HG03432 (cell line): Measurements from ENCODE around the gene FBRSL1.
"Not testable (repeated sequence)": the region's sequence is repeated elsewhere in the genome, so short reads cannot be mapped to it uniquely, and the experiment has no call there.

Source experiments
- ATAC-seq: cut with Tn5 transposase; IDR thresholded peaks from one replicate; pipeline ENCODE4 v1.9.1; 2021; ENCODE audit warnings: mild to moderate bottlenecking, moderate library complexity; ENCODE audit not compliant: unreplicated experiment

Gene FBRSL1

GRCh38 chr12:132453361-132454192 lies 36.4 kb upstream of the FBRSL1 start:
- no peak for ATAC-seq

DNA sequence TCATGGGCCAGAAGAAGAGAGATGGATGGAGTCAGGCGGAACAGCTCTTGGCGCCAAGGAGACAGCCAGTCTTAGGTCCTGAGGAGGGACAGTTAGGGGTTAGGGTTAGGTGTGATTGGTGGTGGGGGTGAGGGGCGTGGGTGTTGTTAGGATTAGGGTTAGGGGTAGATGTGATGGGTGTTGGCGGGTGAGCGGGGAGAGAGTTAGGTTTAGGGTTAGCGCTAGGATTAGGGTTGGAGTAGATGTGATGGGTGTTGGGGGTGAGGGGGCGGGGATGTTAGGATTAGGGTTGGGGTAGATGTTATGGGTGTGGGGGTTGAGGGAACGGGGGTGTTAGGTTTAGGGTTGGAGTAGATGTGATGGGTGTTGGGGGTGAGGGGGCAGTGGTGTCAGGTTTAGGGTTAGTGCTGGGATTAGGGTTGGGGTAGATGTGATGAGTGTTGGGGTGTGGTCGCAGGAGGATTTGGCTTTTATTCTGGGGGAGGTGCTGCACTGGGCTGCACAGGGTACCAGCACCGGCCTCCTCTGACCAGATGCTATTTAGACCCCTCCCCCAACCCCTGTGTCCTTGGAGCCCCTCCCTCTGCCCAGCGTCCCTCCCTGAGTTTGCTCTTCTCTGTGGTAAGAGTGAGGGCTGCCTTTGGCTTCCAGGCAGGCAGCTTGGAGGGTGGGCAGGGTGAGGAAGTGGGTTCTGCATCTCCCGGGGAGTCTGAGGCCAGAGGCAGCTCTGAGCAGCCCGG lies 35.6 kb upstream of the FBRSL1 start:
- no peak for ATAC-seq

- ATAC-seq: no peak
Measured at GRCh38 chr12:132454933-132455418, 35.0 kb upstream of the FBRSL1 start.

DNA sequence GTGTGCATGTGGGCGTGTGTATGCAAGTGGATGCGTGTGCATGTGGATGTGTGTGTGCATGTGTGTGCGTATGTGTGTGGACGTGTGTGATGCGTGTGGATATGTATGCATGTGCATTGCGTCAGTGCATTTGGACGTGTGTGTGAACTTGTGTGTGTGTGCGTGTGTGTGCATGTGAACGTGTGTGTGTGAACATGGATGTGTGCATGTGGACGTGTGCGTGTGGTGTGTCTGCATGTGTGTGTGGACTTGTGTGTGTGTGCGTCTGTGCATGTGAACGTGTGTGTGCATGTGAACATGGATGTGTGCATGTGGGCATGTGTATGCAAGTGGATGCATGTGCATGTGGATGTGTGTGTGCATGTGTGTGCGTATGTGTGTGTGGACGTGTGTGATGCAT lies 34.4 kb upstream of the FBRSL1 start:
- no peak for ATAC-seq

- no peak for ATAC-seq
Measured at GRCh38 chr12:132456186-132456943, 33.6 kb upstream of the FBRSL1 start.

DNA sequence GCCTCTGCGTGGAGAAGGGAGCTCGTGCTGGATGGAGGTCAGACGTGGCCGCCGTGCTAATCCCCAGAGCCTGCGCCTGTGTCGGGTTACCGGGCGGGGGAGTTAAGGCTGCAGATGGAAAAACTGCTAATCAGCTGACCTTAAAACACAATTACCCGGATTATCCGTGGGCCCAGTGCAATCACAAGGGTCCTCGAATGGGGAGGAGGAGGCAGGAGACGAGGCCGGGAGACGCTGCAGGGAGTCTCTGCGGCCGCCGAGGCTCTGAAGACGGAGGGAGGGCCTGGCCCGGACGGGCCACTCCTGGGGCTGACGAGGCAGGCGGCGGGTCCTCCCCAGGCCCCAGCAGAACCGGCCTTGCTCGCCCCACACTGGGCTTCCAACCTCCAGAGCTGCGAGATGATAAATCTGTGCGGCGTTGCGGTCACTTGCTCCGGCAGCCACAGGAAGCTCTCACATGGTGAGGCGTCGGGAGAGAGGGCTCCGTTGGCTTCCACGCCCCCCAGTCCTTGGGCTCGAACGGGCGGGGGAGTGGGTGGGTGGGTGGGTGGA lies 32.9 kb upstream of the FBRSL1 start:
- no peak for ATAC-seq

- no peak for ATAC-seq
Measured at GRCh38 chr12:132458441-132458840, 31.5 kb upstream of the FBRSL1 start.

DNA sequence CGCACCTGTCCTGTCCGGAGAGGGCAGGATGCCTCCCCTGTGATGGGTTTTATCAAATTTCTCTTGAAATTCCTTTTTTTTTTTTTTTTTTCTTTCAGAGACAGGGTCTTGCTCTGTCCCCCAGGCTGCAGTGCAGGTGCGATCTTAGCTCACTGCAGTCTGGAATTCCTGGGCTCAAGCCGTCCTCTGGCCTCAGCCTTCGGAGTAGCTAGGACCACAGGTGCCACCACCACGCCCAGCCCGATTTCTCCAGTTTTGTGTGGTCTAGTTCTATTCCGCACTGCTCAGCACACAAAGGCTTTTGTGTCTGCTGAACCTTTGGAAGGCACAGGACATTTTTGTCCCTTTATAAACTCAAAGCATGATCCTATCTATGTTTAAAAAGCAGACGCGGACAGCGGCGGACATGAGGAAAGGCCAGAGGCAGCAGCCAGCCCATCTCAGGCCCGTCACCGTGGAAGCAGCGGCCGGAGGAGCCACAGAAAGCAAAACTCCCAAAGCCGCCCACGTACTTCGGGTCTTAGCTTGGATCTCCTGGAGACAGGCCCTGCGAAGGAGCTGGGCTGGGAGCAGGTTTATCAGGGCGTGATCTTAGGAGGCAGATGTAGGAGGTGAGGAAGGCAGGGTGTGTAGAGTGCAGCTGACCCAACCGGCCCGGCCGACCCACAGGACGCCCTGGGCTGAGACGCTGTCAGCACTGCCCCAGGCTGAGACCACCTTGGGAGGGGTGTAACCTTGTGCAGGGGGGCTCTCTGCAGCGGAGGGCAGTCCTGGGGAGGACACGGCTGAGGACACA lies 30.9 kb upstream of the FBRSL1 start:
- ATAC-seq: no peak

GRCh38 chr12:132460571-132460970 lies 29.4 kb upstream of the FBRSL1 start:
- ATAC-seq: no peak

GRCh38 chr12:132461526-132461925 lies 28.4 kb upstream of the FBRSL1 start:
- no peak for ATAC-seq

DNA sequence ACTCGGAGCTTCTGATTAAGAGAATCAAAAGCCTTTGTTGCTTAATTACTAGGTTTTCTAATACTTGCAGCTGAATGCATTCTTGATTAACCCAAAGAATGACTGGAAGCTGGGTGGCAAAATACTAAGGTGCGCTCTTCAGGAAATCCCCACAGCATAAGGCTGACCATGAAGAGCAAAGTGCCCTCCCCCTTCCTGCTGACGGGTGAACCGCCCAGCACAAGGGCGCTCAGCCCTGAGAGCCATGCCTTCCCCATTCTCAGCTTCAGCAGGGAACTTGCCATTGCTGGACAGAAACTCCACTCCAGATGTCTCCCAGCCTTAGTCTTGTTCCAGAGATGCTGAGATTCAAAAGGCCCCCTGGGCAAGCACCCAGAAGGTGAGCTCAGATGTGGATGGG lies 27.2 kb upstream of the FBRSL1 start:
- ATAC-seq: no peak

GRCh38 chr12:132463284-132463924 lies 26.5 kb upstream of the FBRSL1 start:
- ATAC-seq: not testable (repeated sequence)

DNA sequence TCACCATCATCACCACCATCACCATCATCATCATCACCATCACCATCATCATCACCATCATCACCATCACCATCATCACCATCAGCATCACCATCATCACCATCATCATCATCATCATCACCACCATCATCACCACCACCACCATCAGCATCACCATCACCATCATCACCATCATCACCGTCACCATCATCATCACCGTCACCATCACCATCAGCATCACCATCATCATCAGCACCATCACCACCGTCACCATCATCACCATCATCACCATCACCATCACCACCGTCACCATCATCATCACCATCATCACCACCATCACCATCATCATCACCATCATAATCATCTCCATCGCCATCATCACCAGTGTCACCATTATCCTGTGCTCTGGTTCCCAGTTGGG lies 25.6 kb upstream of the FBRSL1 start:
- not testable (repeated sequence) for ATAC-seq

- no peak for ATAC-seq
Measured at GRCh38 chr12:132464820-132465219, 25.1 kb upstream of the FBRSL1 start.

- ATAC-seq: no peak
Measured at GRCh38 chr12:132465269-132466190, 24.4 kb upstream of the FBRSL1 start.

- no peak for ATAC-seq
Measured at GRCh38 chr12:132466241-132467201, 23.4 kb upstream of the FBRSL1 start.

GRCh38 chr12:132467511-132467910 lies 22.4 kb upstream of the FBRSL1 start:
- ATAC-seq: no peak

DNA sequence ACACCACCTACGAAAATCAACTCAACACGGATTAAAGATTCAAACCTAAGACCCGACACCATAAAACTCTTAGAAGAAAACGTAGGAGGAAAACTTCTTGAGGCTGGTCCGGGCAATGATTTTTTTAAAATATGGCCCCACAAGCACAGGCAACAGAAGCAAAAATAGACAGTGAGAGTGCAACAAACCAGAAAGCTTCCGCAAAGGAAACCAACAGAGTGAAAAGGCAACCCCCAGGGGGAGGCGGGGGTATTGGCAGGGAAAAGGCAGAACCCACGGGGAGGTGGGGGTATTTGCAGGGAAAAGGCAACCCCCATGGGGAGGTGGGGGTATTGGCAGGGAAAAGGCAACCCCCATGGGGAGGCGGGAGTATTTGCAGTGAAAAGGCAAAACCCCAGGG lies 20.5 kb upstream of the FBRSL1 start:
- ATAC-seq: peak; percentile 59
